GM23248 (cell line): ENCODE measurements around the gene GSE1.

Experiments used
- EZH2 ChIP-seq: fragments of 200-600 bp; sonication (generic); IDR thresholded peaks from 2 replicates; pipeline ENCODE4 v1.6.1; 2018; ENCODE audit warnings: antibody characterized with exemption, mild to moderate bottlenecking; ENCODE audit not compliant: insufficient read depth, poor library complexity, severe bottlenecking
- EZH2phosphoT487 ChIP-seq: fragments of 200-600 bp; sonication (generic); IDR thresholded peaks from 2 replicates; pipeline ENCODE4 v1.6.1; 2018; ENCODE audit warnings: antibody characterized with exemption, moderate library complexity, mild to moderate bottlenecking, low read depth; ENCODE audit not compliant: insufficient read depth

DNA sequence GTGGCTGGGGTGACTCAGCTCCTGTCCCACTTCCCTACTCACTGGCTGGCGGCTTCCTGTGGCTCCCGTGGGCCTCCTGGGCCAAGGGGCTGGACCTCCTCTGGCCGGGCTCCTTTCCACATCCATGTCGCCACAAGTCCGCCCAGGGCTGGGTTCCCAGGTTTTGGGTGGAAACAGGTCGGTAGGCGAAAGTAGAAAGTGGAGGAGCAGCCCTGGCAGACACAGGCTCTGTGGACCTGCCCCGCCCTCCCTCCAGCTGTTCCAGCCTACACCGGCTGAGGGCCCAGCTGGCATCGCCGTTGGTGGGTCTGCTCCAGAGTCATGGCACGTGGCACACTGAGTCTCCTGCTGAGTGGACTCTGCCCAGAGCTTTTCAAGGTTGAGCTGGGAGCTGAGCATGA lies 28.7 kb downstream of the GSE1 start:
- TF ChIP-seq EZH2 (no peak), EZH2phosphoT487 (no peak)
